Suprapubic skin (tissue), 4 donors: ENCODE results near the gene TARP.

Experiments used
- DNase-seq, 2 donors: peaks; one replicate each; pipeline ENCODE4 v3.0.0-alpha.2; 2019; ENCODE audit warnings: low spot score in 2 of 2
- H3K27ac ChIP-seq: fragments of 200-600 bp; sonication (generic); one replicate; pipeline ENCODE4 v1.5.1; 2019
- H3K27me3 ChIP-seq: fragments of 200-600 bp; sonication (generic); one replicate; pipeline ENCODE4 v1.5.1; 2019
- H3K36me3 ChIP-seq: fragments of 200-600 bp; sonication (generic); one replicate; pipeline ENCODE4 v1.5.1; 2019
- H3K4me1 ChIP-seq: fragments of 200-600 bp; sonication (generic); one replicate; pipeline ENCODE4 v1.5.1; 2019
- H3K4me3 ChIP-seq: fragments of 200-600 bp; sonication (generic); one replicate; pipeline ENCODE4 v1.5.1; 2019; ENCODE audit warnings: mild to moderate bottlenecking
- H3K9me3 ChIP-seq: fragments of 200-600 bp; sonication (generic); one replicate; pipeline ENCODE4 v1.5.1; 2019
- CTCF ChIP-seq, 2 donors: fragments of 200-600 bp in 1 of 2; fragments of 450-650 bp in 1 of 2; sonication (generic) in 1 of 2; IDR thresholded peaks; one replicate each; pipeline ENCODE4 v1.5.1; 2016 to 2019; ENCODE audit warnings: antibody characterized with exemption in 2 of 2, mild to moderate bottlenecking in 1 of 2, moderate library complexity in 1 of 2
- EP300 ChIP-seq: sonication (generic); formaldehyde crosslinking; IDR thresholded peaks from one replicate; pipeline ENCODE4 v1.6.1; 2017; ENCODE audit warnings: antibody characterized with exemption
- POLR2A ChIP-seq, 2 donors: fragments of 450-650 bp; IDR thresholded peaks; one replicate each; pipeline ENCODE4 v1.6.1; 2017; ENCODE audit warnings: antibody characterized with exemption in 2 of 2, mild to moderate bottlenecking in 2 of 2, moderate library complexity in 2 of 2
- POLR2AphosphoS5 ChIP-seq, 3 donors: sonication (generic); formaldehyde crosslinking; IDR thresholded peaks; one replicate each; pipeline ENCODE4 v1.6.1; 2017; ENCODE audit warnings: antibody characterized with exemption in 3 of 3
- WGBS: methylation state at CpG from one replicate; pipeline ENCODE4 v1.1.5; 2018; 5-methylcytosine and 5-hydroxymethylcytosine counted together

Gene TARP

GRCh38 chr7:38292442-38292841 lies 19.0 kb upstream of the TARP start:
- Histone ChIP-seq H3K27me3 (no peaks in the 10 kb centered on the region), H3K4me1 (no peaks in the 10 kb centered on the region), H3K27ac (no peak overlapping the region), H3K4me3 (no peak overlapping the region), H3K36me3 (no peaks in the 10 kb centered on the region), H3K9me3 (no peaks in the 10 kb centered on the region)
- TF ChIP-seq EP300, result no peak
- no peak for DNase-seq
- 90% methylated on average over 3 of the region's 3 CpGs for WGBS

- H3K27ac ChIP-seq, result no peak overlapping the region
- 98% methylated on average over 2 of the region's 2 CpGs for WGBS
These were observed 18.2 kb upstream of the TARP start for GRCh38 chr7:38291650-38292049.

GRCh38 chr7:38291117-38291647 lies 17.7 kb upstream of the TARP start:
- no peak for DNase-seq
- H3K4me1 ChIP-seq, result no peaks in the 10 kb centered on the region
- H3K4me3 ChIP-seq, result no peak overlapping the region
- H3K27me3 ChIP-seq, result no peaks in the 10 kb centered on the region
- no peaks in the 10 kb centered on the region for H3K36me3 ChIP-seq
- no peak overlapping the region for H3K27ac ChIP-seq
- whole genome bisulfite sequencing, result 95% methylated on average over 7 of the region's 9 CpGs
- no peak for TF ChIP-seq CTCF (IDR thresholded peaks at IDR 0.05)
- TF ChIP-seq POLR2AphosphoS5 (IDR thresholded peaks at IDR 0.05), result no peak
- TF ChIP-seq EP300, result no peak
- TF ChIP-seq POLR2A (IDR thresholded peaks at IDR 0.05), result no peak
- H3K9me3 ChIP-seq, result no peaks in the 10 kb centered on the region

More at GRCh38 chr7:38291650-38292049, 18.2 kb upstream of the TARP start:
- Histone ChIP-seq H3K36me3 (no peaks in the 10 kb centered on the region), H3K9me3 (no peaks in the 10 kb centered on the region), H3K4me1 (no peaks in the 10 kb centered on the region), H3K27me3 (no peaks in the 10 kb centered on the region), H3K4me3 (no peak overlapping the region)
- no peak for DNase-seq
- TF ChIP-seq POLR2A (IDR thresholded peaks at IDR 0.05), result no peak
- TF ChIP-seq EP300, result no peak
- no peak for TF ChIP-seq POLR2AphosphoS5 (IDR thresholded peaks at IDR 0.05)
- no peak for TF ChIP-seq CTCF (IDR thresholded peaks at IDR 0.05)

GRCh38 chr7:38284553-38284952 lies 11.1 kb upstream of the TARP start:
- Histone ChIP-seq H3K4me3 (no peak overlapping the region), H3K27ac (no peak overlapping the region), H3K27me3 (no peaks in the 10 kb centered on the region), H3K9me3 (no peaks in the 10 kb centered on the region), H3K4me1 (no peaks in the 10 kb centered on the region), H3K36me3 (no peaks in the 10 kb centered on the region)
- 61% methylated on average over 8 of the region's 8 CpGs for WGBS
- no peak for DNase-seq
- TF ChIP-seq POLR2A (IDR thresholded peaks at IDR 0.05) (no peak), CTCF (IDR thresholded peaks at IDR 0.05) (no peak), POLR2AphosphoS5 (IDR thresholded peaks at IDR 0.05) (no peak), EP300 (no peak)

GRCh38 chr7:38283809-38284208 lies 10.4 kb upstream of the TARP start:
- 82% methylated on average over 1 of the region's 1 CpG for WGBS
- Histone ChIP-seq H3K27me3 (no peaks in the 10 kb centered on the region), H3K27ac (no peak overlapping the region), H3K4me1 (no peaks in the 10 kb centered on the region), H3K36me3 (no peaks in the 10 kb centered on the region), H3K4me3 (no peak overlapping the region), H3K9me3 (no peaks in the 10 kb centered on the region)
- TF ChIP-seq CTCF (IDR thresholded peaks at IDR 0.05), result no peak
- no peak for TF ChIP-seq EP300
- no peak for TF ChIP-seq POLR2A (IDR thresholded peaks at IDR 0.05)
- no peak for TF ChIP-seq POLR2AphosphoS5 (IDR thresholded peaks at IDR 0.05)
- DNase-seq, result no peak

- DNase-seq, result no peak
- TF ChIP-seq POLR2AphosphoS5 (IDR thresholded peaks at IDR 0.05) (no peak), EP300 (no peak), CTCF (IDR thresholded peaks at IDR 0.05) (no peak), POLR2A (IDR thresholded peaks at IDR 0.05) (no peak)
- H3K36me3 ChIP-seq, result no peaks in the 10 kb centered on the region
- H3K4me1 ChIP-seq, result no peaks in the 10 kb centered on the region
- H3K27ac ChIP-seq, result no peak overlapping the region
- no peaks in the 10 kb centered on the region for H3K9me3 ChIP-seq
- 42% methylated on average over 4 of the region's 4 CpGs for WGBS
- no peak overlapping the region for H3K4me3 ChIP-seq
- no peaks in the 10 kb centered on the region for H3K27me3 ChIP-seq
These were observed 9.7 kb upstream of the TARP start for GRCh38 chr7:38283107-38283506.
